GM18861 (cell line): Measurements from ENCODE around the gene SLC25A20.
"Not testable (repeated sequence)": the region's sequence is repeated elsewhere in the genome, so short reads cannot be mapped to it uniquely, and the experiment has no call there.

Experiments
- ATAC-seq: cut with Tn5 transposase; IDR thresholded peaks from one replicate; pipeline ENCODE4 v1.9.1; 2021; ENCODE audit not compliant: unreplicated experiment

SLC25A20 gene

DNA sequence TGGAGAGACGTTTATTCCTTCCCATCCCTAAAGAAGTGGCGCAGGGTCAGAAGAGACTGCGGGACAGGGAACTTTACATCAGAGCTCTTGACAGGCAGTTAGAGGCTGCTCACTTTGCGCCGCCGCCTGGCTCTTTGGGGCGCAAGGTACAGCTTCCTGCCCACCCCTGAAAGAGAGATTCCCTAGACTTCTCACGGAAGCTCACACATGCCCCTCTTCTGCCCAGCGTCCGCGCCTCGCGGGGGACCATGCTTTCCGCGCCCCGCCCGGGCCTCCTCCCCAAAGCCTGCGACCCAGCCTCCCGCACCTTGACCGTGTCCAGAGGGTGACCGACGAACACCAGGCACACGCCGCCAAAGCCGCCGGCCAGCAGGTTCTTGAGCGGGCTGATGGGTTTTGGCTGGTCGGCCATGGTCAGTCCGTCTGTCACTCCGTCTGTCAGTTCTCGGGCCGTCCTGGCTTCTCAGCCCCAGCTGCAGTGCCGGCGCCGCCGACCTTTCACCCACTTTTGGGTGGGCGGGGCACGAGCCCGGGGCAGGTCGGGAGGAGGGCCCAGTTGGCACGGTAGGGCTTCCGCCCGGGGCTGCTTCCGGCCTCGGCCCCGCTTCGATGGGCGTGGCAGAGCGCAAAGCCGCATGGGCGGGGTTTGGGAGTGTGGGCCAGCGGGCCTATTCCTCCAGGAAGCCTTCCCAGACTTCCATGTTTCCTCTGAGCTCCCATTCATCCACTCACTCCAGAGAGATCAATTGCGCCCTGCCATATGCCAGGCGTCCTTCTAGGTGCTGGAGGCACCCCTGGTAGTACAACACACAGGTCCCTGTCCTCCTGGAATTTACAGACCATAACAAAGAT is at the start of gene SLC25A20:
TSS of gene SLC25A20 (minus strand) at position 500 of the 852 bp plus-strand sequence. CDS start at position 412, 88 bp downstream.
- ATAC-seq = peak; percentile 81

- no peak for ATAC-seq
These were observed 47.3 kb upstream of the SLC25A20 start for GRCh38 chr3:48945891-48946549.

- no peak for ATAC-seq
These were observed 46.8 kb upstream of the SLC25A20 start for GRCh38 chr3:48945432-48945831.

GRCh38 chr3:48938689-48939088 is 40.0 kb upstream of the SLC25A20 start:
- ATAC-seq = no peak

DNA sequence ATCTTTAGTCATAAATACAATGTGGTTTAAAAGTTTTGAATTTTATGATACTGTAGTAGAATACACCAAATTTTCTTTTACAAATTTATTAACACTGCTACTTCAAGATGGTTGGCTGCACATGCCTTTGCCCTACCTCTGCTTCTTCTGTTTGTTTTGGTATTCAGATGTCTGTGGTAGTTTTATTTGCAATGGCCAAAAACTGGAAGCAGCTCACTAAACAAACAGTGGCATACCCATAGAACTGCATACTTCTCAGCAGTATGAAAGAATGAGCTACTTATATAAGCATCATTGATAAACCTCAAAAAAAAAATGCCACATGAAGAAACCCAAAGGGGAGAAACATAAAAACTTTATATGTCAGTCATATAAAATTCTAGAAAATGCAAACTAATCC is 39.5 kb upstream of the SLC25A20 start:
- ATAC-seq = no peak

DNA sequence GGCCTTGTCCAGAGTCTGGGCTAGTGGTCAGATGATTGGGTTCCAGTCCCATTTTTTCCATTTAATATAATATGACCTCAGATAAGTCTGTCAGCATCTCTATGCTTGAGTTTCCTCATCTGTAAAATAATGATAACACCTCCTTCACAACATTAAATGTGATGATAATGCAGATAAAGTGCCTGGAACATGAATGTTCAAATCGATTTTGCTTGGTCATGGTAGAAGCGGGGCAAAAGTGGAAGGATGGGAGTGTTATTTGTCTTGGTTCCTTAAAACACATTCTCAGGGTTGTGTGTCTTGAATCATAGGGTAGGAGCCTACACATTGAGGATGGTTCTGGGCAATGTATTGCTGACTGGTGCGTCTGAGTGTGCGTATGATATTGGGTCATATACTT is 36.8 kb upstream of the SLC25A20 start:
- no peak for ATAC-seq

DNA sequence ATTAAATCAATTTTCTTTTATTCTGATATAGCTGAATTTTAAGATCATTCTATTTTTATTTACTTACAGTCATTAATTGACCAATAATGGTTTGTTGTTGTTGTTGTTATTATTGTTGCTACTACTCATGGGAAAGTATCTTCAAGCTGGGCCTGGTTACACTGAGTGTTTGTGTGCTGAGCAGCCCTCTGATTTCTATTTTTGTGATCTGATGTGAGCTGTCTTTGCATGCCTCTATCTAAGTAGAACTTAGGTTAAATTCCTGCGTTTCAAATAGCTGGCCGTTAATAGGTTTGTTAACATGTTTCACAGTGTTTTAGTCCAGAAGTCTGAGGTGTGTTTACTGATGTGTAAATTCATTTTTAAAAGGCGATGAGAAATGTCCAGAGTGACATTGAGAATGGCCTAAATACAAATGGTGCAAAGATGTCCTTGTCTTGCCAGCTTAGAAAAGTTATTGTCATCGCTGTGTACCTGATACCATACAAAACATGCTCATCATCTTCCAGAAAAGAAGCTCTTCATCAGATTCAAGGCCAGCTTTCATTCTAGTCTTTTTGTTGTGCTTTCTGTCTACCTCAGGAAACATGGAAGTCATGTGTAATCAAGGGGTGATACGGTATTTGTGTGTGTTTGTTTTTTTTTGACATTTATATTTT is 35.8 kb upstream of the SLC25A20 start:
- ATAC-seq = no peak

GRCh38 chr3:48931944-48932580 is 33.4 kb upstream of the SLC25A20 start:
- ATAC-seq = no peak

- no peak for ATAC-seq
These were observed 31.9 kb upstream of the SLC25A20 start for GRCh38 chr3:48930590-48930989.

DNA sequence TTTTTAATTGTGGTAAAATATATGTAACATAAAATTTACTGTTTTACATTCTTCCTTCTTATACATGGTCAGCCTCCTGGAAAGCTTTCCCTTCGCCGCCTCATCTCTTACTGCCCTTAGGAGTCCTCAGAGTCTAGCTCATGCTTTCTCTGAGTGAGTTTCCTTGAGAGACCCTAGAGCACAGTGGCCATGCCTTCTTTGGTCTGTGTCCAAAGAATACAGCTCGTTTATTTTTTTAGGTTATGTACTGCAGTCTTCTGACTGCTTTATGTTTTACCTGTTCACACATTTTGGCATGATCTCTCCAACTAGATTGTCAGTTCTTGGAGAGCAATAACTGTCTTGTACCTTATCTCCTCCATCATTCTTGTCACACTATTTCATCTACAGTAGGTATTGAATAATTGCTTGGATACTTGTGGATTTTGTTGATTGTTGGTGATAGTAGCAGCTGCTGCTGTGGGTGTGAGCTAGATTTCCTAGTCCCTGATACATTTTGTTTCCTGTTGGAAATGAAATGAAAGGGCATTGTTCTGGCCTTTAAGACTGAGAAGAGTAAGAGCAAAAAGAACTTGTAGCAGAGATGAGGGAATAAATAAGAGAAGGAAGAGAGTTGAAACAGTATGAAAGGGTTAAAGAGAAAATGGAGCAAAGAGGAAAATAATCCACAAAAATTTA is 30.8 kb upstream of the SLC25A20 start:
- no peak for ATAC-seq

DNA sequence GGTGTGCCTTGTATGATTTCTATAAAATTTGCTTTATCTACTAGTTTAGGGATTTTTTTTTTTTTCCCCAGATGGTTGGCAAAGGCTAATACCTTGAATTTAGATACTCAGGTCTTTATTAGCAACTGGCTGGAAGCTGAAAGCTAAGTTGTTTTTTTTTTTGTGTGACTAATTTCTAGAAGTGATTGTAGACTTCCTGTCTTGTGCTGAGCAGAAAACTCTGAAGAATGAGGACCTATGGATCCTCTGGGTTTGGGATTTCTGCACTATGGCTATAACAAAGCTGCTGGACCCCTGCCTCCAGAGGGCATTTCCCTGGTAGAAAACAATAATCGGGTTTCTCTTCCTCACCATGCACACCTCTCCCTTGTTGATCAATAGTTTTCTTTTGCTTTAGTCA is 30.0 kb upstream of the SLC25A20 start:
- ATAC-seq = no peak

- no peak for ATAC-seq
These were observed 29.2 kb upstream of the SLC25A20 start for GRCh38 chr3:48927928-48928327.

DNA sequence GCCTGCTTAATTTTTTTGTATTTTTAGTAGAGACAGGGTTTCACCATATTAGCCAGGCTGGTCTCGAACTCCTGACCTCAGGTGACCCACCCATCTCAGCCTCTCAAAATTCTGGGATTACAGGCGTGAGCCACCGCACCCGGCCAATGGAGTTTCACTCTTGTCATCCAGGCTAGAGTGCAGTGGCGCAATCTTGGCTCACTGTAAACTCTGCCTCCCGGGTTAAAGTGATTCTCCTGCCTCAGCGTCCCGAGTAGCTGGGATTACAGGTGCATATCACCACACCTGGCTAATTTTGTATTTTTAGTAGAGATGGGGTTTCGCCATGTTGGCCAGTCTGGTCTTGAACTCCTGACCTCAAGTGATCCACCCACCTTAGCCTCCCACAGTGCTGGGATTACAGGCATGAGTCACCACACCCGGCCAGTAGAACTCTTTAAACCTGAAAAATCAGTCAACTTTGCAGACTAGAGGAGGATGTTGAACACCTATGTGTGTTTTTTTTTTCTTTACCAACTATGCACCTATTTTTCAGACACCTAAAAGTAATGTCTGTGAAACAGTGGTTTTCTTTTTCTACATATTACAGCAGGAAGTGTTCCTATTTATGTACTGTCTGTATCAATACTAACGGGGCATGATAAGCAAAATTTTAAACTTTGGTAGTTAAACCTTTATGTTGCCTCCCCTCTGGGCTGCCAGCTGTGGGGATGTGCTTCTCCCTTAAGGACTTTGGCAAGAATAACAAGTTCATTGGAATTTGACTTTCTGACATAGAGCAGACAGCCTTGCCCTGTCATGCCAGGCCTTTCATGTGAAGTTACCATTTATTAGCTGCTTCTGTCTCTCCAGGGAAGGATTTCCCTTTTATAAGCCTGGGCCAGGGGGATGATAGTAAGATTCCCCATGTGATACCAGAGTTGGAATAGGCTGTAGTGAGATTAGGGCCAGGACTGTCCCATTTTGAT is 28.0 kb upstream of the SLC25A20 start:
- no peak for ATAC-seq

DNA sequence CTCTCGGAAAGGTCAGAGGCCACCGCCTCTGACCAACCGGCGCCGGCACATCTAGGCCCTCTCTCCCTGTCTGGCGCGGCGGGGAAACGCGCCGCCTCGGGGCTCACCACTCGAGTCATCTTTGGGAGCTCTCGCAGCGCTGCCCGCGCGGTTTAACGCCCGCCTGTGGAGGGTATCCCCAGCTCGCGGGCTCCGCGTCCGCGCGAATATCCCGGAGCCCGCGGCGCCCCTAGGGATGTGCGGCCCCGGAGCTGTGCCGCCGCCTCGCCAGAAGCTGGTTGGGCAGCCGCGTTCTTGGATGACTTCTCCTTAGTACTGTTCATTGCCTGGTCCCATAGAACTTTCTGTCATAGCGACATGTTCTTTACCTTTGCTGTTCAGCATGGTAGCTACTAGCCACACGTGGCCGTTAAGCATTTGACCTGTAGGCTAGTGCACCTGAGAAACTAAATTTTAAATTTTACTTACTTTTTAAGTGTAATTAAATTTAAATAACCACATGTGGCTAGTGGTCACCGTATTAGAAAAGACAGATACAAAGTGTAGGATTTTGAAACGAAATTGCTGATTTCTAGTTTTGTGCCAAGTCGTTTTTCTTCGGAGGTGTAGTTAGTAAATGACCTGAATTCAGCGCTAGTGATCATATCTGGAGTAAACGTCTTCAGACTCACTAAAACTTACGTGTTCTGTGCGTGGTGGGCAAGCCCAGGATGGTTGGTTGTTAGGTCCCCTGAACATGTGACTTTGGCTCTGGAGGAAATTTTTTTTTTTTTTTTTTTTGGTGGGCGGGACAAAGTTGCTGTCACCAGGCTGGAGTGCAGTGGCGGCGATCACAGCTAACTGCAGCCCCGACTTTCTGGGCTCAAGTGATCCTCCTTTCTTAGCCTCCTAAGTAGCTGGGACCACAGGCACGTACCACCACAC is 20.8 kb upstream of the SLC25A20 start:
- no peak for ATAC-seq

GRCh38 chr3:48918388-48919214 is 19.9 kb upstream of the SLC25A20 start, which contains the start of gene ARIH2:
ARIH2 (plus strand) TSS chr3:48918842; CDS start chr3:48927559, 8,717 bp downstream.
- peak; percentile 72 for ATAC-seq

DNA sequence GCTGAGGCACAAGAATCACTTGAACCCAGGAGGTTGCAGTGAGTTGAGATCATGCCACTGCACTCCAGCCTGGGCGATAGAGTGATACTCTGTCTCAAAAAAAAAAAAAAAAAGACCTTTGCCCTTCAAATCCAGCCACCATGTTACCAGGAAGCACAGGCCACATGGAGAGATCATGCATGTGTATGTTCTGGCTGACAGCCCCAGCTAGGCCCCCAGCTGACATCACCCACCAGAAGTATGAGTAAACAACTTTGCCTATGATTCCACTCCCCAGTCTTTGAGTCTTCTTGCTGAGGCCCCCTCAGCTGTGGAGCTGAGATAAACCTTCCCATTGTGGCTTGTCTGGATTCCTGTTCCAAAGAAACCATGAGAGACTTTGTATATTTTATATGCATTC is 16.6 kb upstream of the SLC25A20 start:
- no peak for ATAC-seq

DNA sequence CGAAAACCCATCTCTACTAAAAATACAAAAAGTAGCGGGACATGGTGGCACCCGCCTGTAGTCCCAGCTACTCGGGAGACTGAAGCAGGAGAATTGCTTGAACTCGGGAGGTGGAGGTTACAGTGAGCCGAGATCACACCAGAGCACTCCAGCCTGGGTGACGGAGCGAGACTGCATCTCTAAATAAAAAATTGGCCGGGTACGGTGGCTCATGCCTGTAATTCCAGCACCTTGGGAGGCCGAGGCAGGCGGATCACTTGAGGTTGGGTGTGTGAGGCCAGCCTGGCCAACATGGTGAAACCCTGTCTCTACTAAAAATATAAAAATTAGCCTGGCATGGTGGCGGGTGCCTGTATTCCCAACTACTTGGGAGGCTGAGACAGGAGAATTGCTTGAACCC is 8.3 kb upstream of the SLC25A20 start:
- ATAC-seq = not testable (repeated sequence)

DNA sequence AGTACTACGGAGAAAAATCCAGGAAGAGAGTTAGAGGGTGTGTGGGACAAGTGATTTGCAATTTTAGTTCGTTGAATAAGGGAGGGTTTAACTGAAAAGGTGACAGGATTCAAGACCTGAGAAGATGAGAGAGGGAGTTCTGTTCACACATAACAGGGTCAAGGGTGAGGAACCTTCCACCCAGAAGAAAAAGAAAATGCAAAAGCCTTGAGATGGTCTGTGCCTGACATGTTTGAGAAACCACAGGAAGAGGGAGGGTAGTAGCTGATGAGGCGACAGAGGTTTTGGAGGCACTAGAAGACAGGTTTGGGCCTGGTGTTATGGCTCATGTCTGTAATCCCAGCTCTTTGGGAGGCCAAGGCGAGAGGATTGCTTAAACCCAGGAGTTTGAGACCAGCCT is 591 bp upstream of the SLC25A20 start:
- no peak for ATAC-seq
